HCT116 (cell line): Measurements from ENCODE around the gene MCF2L.

Experiments used
- POLR2AphosphoS5 ChIP-seq: IDR thresholded peaks from 2 replicates; pipeline ENCODE4 v1.6.1; 2011; ENCODE audit warnings: mild to moderate bottlenecking, low read depth, low read length, moderate library complexity
- TCF7L2 ChIP-seq: IDR thresholded peaks from 2 replicates; pipeline ENCODE4 v1.7.0; 2011; ENCODE audit warnings: borderline replicate concordance, inconsistent platforms; ENCODE audit not compliant: insufficient read depth, insufficient read length; ENCODE audit errors: extremely low read depth
- ZFX ChIP-seq: fragments of 450-650 bp; IDR thresholded peaks from 2 replicates; pipeline ENCODE4 v1.6.1; 2017
- ZNF274 ChIP-seq: fragments of 200-500 bp; sonication (Bioruptor generic); IDR thresholded peaks from 2 replicates; pipeline ENCODE4 v1.6.1; 2014; ENCODE audit warnings: mild to moderate bottlenecking, low read depth, low read length, inconsistent platforms
- TF ChIP-seq, protein P1 (sequence below), 3 experiments: fragments of 200-600 bp in 1 of 3; sonication (generic) in 1 of 3; IDR thresholded peaks in 2 of 3; conservative IDR thresholded peaks in 1 of 3; 2 replicates each; pipeline ENCODE4 v1.5.1; 2012 to 2017; ENCODE audit warnings: low read depth in 2 of 3, low read length in 2 of 3, antibody characterized with exemption in 1 of 3, borderline replicate concordance in 1 of 3, control low read depth in 1 of 3, mild to moderate bottlenecking in 1 of 3, mixed read lengths in 1 of 3, mixed run types in 1 of 3, moderate library complexity in 1 of 3; ENCODE audit not compliant: insufficient read depth in 1 of 3
- TF ChIP-seq, protein P2 (sequence below): IDR thresholded peaks from 2 replicates; pipeline ENCODE4 v1.6.1; 2012

DNA sequence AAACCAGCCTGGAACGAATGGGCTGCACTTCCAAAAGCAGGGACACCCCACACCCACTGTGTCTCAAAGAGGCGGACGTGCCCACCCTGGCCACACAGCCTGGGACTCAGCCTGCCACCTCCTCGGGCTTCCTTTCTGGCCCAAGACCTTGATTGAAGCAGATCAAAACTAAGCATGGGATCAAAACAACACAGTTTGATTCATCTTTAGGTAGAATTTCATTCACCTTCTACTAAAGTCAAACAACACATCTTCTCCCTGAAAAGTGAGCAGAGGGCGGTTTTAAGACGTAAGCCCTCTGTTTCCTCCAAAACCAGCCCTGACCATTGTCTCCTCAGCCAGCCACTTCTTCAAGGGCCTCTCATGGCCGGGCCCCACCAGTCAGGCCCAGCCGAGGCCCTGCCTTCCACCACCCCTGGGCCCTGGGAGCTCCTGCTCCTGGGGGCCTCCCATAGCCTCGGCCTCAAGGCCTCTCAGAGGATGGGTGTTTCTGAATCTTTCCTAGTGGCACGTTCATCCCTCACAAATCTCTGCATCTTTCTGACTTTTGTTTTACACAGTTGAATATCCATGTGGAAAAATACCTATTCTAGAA, 147.3 kb downstream of the MCF2L start:
- TF ChIP-seq, protein P1, sequence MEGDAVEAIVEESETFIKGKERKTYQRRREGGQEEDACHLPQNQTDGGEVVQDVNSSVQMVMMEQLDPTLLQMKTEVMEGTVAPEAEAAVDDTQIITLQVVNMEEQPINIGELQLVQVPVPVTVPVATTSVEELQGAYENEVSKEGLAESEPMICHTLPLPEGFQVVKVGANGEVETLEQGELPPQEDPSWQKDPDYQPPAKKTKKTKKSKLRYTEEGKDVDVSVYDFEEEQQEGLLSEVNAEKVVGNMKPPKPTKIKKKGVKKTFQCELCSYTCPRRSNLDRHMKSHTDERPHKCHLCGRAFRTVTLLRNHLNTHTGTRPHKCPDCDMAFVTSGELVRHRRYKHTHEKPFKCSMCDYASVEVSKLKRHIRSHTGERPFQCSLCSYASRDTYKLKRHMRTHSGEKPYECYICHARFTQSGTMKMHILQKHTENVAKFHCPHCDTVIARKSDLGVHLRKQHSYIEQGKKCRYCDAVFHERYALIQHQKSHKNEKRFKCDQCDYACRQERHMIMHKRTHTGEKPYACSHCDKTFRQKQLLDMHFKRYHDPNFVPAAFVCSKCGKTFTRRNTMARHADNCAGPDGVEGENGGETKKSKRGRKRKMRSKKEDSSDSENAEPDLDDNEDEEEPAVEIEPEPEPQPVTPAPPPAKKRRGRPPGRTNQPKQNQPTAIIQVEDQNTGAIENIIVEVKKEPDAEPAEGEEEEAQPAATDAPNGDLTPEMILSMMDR (IDR thresholded peaks at IDR 0.05 in 2 of 3, conservative IDR thresholded peaks at IDR 0.05 in 1 of 3; ENCODE audit: borderline replicate concordance in 1 of 3, insufficient read depth in 1 of 3, low read depth in 2 of 3, low read length in 2 of 3): no peak
- TF ChIP-seq POLR2AphosphoS5: no peak
- TF ChIP-seq, protein P2, sequence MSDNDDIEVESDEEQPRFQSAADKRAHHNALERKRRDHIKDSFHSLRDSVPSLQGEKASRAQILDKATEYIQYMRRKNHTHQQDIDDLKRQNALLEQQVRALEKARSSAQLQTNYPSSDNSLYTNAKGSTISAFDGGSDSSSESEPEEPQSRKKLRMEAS: no peak
- TF ChIP-seq TCF7L2: no peak
- no peak for TF ChIP-seq ZFX
- no peak for TF ChIP-seq ZNF274
